H1 (cell line): ENCODE results near the gene RPL37A. TPM values are rescaled to one million over a fixed set of nuclear protein-coding genes. Genes with fewer than 3 reads are reported as not detected.

Source experiments
- RNF2 ChIP-seq: fragments of 200-900, 300-1000 bp; sonication (generic); IDR thresholded peaks from 2 replicates; pipeline ENCODE4 v1.7.1; 2016; ENCODE audit warnings: borderline replicate concordance, low read depth, mild to moderate bottlenecking, antibody characterized with exemption, low read length; ENCODE audit not compliant: poor library complexity, severe bottlenecking; ENCODE audit errors: missing control alignments
- polyA plus RNA-seq, 7 experiments: library from polyadenylated mRNA; depleted of rRNA in 3 of 7; stranded (reverse) in 5 of 7; unstranded in 2 of 7; fragments of >200 nt in 5 of 7; fragments of 200-250 nt in 2 of 7; gene quantifications; 1 replicate in 5 of 7; 2 replicates in 1 of 7; 4 replicates in 1 of 7; pipeline versions ENCODE4 v1.2.1 to v1.2.3, GENCODE V29; 2011 to 2013; ENCODE audit warnings: missing spikeins in 2 of 7, mixed read lengths in 2 of 7
- total RNA-seq: library from RNA; stranded (reverse); fragmentation: NEBNext Ultra II Directional; extraction: Animal tissue kit (Norgen Biotek cat#: 25700); gene quantifications from 2 replicates; pipeline ENCODE4 v1.2.1, GENCODE V29; 2021

Gene RPL37A
- total and polyA plus RNA-seq, 2 of the 8 experiments (the other 6 are each of a cell fraction or from before 2014, with no cell fraction given), result 1,737 to 3,180 TPM

- TF ChIP-seq RNF2, result no peak
- TF ChIP-seq, all 59 proteins: peak for 0
Observed at GRCh38 chr2:216551234-216552068, 52.8 kb downstream of the RPL37A start (continued).
